ENCODE results near the gene MEGF6. TPM values are rescaled to one million over a fixed set of nuclear protein-coding genes. Genes with fewer than 3 reads are reported as not detected.
"Not testable (repeated sequence)": the region's sequence is repeated elsewhere in the genome, so short reads cannot be mapped to it uniquely, and the experiment has no call there.

The MEGF6 gene
- polyA plus RNA-seq, 12 donors: 6.0 to 59.7 (median 11.5) TPM; not detected in 1

- no peak for DNase-seq
Observed at GRCh38 chr1:3630161-3630611, 18.9 kb upstream of the MEGF6 start.

GRCh38 chr1:3629561-3630160 is 18.4 kb upstream of the MEGF6 start:
- DNase-seq: no peak

- DNase-seq: no peak
Observed at GRCh38 chr1:3628445-3628844, 17.1 kb upstream of the MEGF6 start.

- no peak for DNase-seq
Observed at GRCh38 chr1:3627515-3628253, 16.4 kb upstream of the MEGF6 start.

- DNase-seq: no peak
Observed at GRCh38 chr1:3626025-3626424, 14.7 kb upstream of the MEGF6 start.

GRCh38 chr1:3625151-3625907 is 14.0 kb upstream of the MEGF6 start:
- no peak for DNase-seq

GRCh38 chr1:3624200-3625136 is 13.2 kb upstream of the MEGF6 start, which contains the start of gene TPRG1L:
Gene TPRG1L, plus strand, starts transcription at chr1:3625015. Its CDS starts 58 bp downstream, at chr1:3625073.
- DNase-seq: peak; percentile 96

GRCh38 chr1:3623441-3624199 is 12.3 kb upstream of the MEGF6 start:
- DNase-seq: no peak

GRCh38 chr1:3622102-3622501 is 10.8 kb upstream of the MEGF6 start:
- not testable (repeated sequence) for DNase-seq

- not testable (repeated sequence) for DNase-seq
Observed at GRCh38 chr1:3621151-3621671, 9.9 kb upstream of the MEGF6 start.

- DNase-seq: no peak
Observed at GRCh38 chr1:3620708-3621107, 9.4 kb upstream of the MEGF6 start.

GRCh38 chr1:3618881-3619671 is 7.8 kb upstream of the MEGF6 start:
- DNase-seq: peak; percentile 80

GRCh38 chr1:3618531-3618880 is 7.2 kb upstream of the MEGF6 start:
- no peak for DNase-seq

- no peak for DNase-seq
Observed at GRCh38 chr1:3617806-3618345, 6.6 kb upstream of the MEGF6 start.

GRCh38 chr1:3616861-3617260 is 5.6 kb upstream of the MEGF6 start:
- no peak for DNase-seq

GRCh38 chr1:3614755-3615742 is 3.7 kb upstream of the MEGF6 start:
- no peak for DNase-seq

- no peak for DNase-seq
Observed at GRCh38 chr1:3612123-3612522, 815 bp upstream of the MEGF6 start.

- peak; percentile 32 for DNase-seq
Observed at GRCh38 chr1:3610527-3611169, 660 bp downstream of the MEGF6 start.

All from muscle of arm (tissue), 12 donors.